ENCODE data around the gene RPS2.
A peak's percentile ranks its signal among the peaks of the same experiment; 100 is the strongest.
"Not testable (repeated sequence)": the region's sequence is repeated elsewhere in the genome, so short reads cannot be mapped to it uniquely, and the experiment has no call there.

Gene RPS2

DNA sequence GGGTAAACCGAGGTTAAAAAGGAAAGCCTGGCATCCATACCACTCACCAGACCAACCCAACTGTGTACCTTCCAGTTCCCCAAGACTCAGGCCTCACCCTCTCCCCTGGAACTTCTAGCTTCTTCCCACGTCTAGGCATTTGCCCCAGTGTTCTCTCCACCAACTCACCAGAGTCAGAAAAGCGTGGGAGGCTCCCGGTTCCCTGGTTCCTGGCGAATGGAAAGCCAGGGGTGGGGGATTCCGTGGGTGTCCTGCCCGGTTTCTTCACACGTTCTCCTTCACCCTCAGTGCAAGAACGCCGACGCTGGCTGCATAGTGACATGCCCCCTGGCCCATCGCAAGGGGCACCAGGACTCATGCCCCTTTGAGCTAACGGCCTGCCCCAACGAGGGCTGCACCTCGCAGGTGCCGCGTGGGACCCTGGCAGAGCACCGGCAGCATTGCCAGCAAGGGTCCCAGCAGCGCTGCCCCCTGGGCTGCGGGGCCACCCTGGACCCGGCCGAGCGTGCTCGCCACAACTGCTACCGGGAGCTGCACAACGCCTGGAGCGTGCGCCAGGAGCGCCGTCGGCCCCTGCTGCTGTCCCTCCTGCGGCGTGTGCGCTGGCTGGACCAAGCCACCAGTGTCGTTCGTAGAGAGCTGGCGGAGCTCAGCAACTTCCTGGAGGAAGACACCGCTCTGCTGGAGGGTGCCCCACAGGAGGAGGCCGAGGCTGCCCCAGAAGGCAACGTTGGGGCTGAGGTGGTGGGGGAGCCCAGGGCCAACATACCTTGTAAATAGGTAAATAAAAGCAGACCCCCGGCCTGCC lies 3.7 kb upstream of the RPS2 start:
- no peaks in the 10 kb centered on the region for H3K4me1 ChIP-seq
- H3K9me3 ChIP-seq: no peaks in the 10 kb centered on the region

GRCh38 chr16:1966460-1966859 lies 1.8 kb upstream of the RPS2 start, which contains the start of gene RNF151:
Gene RNF151, plus strand, starts transcription at chr16:1966856. Its CDS starts 26 bp downstream, at chr16:1966882.
- peak within 1 kb of the TSS; percentile 94 for H3K4me3 ChIP-seq (ENCODE audit: low read depth, low read length)
- DNase-seq: no peak
- H3K9me3 ChIP-seq: no peaks in the 10 kb centered on the region
- H3K4me1 ChIP-seq: no peaks in the 10 kb centered on the region
- no peak for TF ChIP-seq CTCF (IDR thresholded peaks at IDR 0.05; ENCODE audit: low read depth, low read length)
- H3K27me3 ChIP-seq: no peaks in the 10 kb centered on the region
- H3K36me3 ChIP-seq: peaks cover 29% of the 10 kb centered on the region

More for the DNA sequence above, 3.7 kb upstream of the RPS2 start:
- no peak for TF ChIP-seq CTCF (IDR thresholded peaks at IDR 0.05; ENCODE audit: low read depth, low read length)
- no peaks in the 10 kb centered on the region for H3K27me3 ChIP-seq
- H3K36me3 ChIP-seq: peaks cover 11% of the 10 kb centered on the region
- DNase-seq: no peak
- no peak overlapping the region for H3K4me3 ChIP-seq (ENCODE audit: low read depth, low read length)

DNA sequence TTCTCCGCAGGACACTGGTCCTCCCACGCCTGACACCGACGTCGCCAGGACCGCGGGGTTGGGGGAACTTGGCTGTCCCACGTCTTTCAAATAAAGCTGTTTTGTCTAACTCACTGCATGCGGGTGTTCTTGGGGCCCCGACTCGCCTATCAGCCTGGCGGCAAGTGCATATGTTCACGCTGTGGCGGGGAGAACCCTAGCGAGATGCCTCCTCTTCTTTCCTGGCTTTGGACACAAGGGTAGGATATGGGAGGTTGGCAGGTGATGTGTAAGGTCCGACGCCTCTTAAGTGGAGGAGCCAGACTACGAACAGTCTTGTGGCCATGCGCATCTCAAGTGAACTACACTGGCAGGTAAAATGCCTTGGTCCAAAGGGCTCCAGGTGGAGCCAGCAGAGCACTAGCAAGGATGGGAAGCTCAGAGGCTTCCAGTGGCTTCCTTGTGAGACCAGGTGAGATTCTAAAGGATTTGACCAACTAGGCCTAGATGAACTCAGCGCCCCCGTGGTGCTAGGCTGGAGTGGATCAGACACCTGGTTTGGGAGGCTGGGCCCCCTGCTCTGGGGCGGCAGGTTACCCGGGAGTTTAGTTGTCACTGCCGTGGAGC lies 873 bp upstream of the RPS2 start:
- H3K27me3 ChIP-seq: no peaks in the 10 kb centered on the region
- peaks cover 35% of the 10 kb centered on the region for H3K36me3 ChIP-seq
- no peaks in the 10 kb centered on the region for H3K9me3 ChIP-seq
- no peak for TF ChIP-seq CTCF (IDR thresholded peaks at IDR 0.05; ENCODE audit: low read depth, low read length)
- H3K4me1 ChIP-seq: no peaks in the 10 kb centered on the region
- peak overlapping the region; percentile 94 for H3K4me3 ChIP-seq (ENCODE audit: low read depth, low read length)
- no peak for DNase-seq

GRCh38 chr16:1963806-1964505 lies 670 bp downstream of the RPS2 start:
- Histone ChIP-seq H3K27me3 (no peaks in the 10 kb centered on the region), H3K4me1 (no peaks in the 10 kb centered on the region), H3K9me3 (no peaks in the 10 kb centered on the region), H3K4me3 (ENCODE audit: low read depth, low read length) (peak overlapping the region; percentile 94), H3K36me3 (peaks cover 35% of the 10 kb centered on the region)
- DNase-seq: peak; percentile 22
- TF ChIP-seq CTCF (IDR thresholded peaks at IDR 0.05; ENCODE audit: low read depth, low read length): 0 out of 2 replicates have a peak, but pooled peaks have one; percentile 20

GRCh38 chr16:1962161-1963153 lies 2.2 kb downstream of the RPS2 start:
- H3K9me3 ChIP-seq, H3K4me1 ChIP-seq, H3K27me3 ChIP-seq: not testable (repeated sequence)
- Histone ChIP-seq H3K36me3 (peaks cover 35% of the 10 kb centered on the region), H3K4me3 (ENCODE audit: low read depth, low read length) (peak overlapping the region; percentile 94)
- peak; percentile 22 for DNase-seq

Measured in BE2C (cell line).